Renal cortex interstitium (tissue), 15 donors: ENCODE data around the gene CDC25A. TPM values are rescaled to one million over a fixed set of nuclear protein-coding genes. Genes with fewer than 3 reads are reported as not detected.
"Not testable (repeated sequence)": the region's sequence is repeated elsewhere in the genome, so short reads cannot be mapped to it uniquely, and the experiment has no call there.

Source experiments
- DNase-seq, 11 donors: peaks; one replicate each; pipeline ENCODE4 v3.0.0-alpha.2; 2013; ENCODE audit warnings: low read depth in 9 of 11, low spot score in 4 of 11; ENCODE audit errors: extremely low read depth in 1 of 11
- long read RNA-seq, 16 experiments: transcript quantifications; one replicate each; lab custom pipeline, GENCODE V29; 2026
- polyA plus RNA-seq, 3 donors: library from polyadenylated mRNA; unstranded; fragments of 120-200 nt; gene quantifications; one replicate each; pipeline ENCODE4 v1.2.1, GENCODE V29; 2013; ENCODE audit not compliant: insufficient read length in 3 of 3

CDC25A gene
- 10 to 100 TPM in 2 of 3 donors, 1 to 10 TPM in 1; 8.2 to 13.7 (median 13.2) TPM for polyA plus RNA-seq
- long read RNA-seq, donor 1, partial matches to known transcripts = 0 of 1 reads
- long read RNA-seq, donor 1, other reads (novel, unspliced or antisense) = 0 of 1 reads
- long read RNA-seq, donor 2, partial matches to known transcripts = 0 of 1 reads
- long read RNA-seq, donor 2, other reads (novel, unspliced or antisense) = 0 of 1 reads
- long read RNA-seq, donor 3, partial matches to known transcripts = 0 of 1 reads
- long read RNA-seq, donor 3, other reads (novel, unspliced or antisense) = 0 of 1 reads
- long read RNA-seq, donor 4, partial matches to known transcripts = 0 of 2 reads
- long read RNA-seq, donor 4, other reads (novel, unspliced or antisense) = 0 of 2 reads
- long read RNA-seq, donor 5 = 0 reads
- long read RNA-seq, donor 6, partial matches to known transcripts = 0 of 2 reads
- long read RNA-seq, donor 6, other reads (novel, unspliced or antisense) = 0 of 2 reads
- long read RNA-seq, donor 7, partial matches to known transcripts = 0 of 3 reads
- long read RNA-seq, donor 7, other reads (novel, unspliced or antisense) = 0 of 3 reads
- long read RNA-seq, donor 8 = 0 reads
- long read RNA-seq, donor 9, partial matches to known transcripts = 0 of 1 reads
- long read RNA-seq, donor 9, other reads (novel, unspliced or antisense) = 0 of 1 reads
- long read RNA-seq, donor 10, partial matches to known transcripts = 0 of 1 reads
- long read RNA-seq, donor 10, other reads (novel, unspliced or antisense) = 0 of 1 reads
- long read RNA-seq, donor 11, partial matches to known transcripts = 0 of 1 reads
- long read RNA-seq, donor 11, other reads (novel, unspliced or antisense) = 0 of 1 reads
- long read RNA-seq, donor 12, partial matches to known transcripts = 0 of 1 reads
- long read RNA-seq, donor 12, other reads (novel, unspliced or antisense) = 0 of 1 reads
- long read RNA-seq, donor 13, partial matches to known transcripts = 0 of 1 reads
- long read RNA-seq, donor 13, other reads (novel, unspliced or antisense) = 0 of 1 reads
- long read RNA-seq, donor 14 = 0 reads
- long read RNA-seq, donor 15 = 0 reads
- long read RNA-seq, donor 16, partial matches to known transcripts = 5 of 7 reads
- long read RNA-seq, donor 16, other reads (novel, unspliced or antisense) = 0 of 7 reads

DNA sequence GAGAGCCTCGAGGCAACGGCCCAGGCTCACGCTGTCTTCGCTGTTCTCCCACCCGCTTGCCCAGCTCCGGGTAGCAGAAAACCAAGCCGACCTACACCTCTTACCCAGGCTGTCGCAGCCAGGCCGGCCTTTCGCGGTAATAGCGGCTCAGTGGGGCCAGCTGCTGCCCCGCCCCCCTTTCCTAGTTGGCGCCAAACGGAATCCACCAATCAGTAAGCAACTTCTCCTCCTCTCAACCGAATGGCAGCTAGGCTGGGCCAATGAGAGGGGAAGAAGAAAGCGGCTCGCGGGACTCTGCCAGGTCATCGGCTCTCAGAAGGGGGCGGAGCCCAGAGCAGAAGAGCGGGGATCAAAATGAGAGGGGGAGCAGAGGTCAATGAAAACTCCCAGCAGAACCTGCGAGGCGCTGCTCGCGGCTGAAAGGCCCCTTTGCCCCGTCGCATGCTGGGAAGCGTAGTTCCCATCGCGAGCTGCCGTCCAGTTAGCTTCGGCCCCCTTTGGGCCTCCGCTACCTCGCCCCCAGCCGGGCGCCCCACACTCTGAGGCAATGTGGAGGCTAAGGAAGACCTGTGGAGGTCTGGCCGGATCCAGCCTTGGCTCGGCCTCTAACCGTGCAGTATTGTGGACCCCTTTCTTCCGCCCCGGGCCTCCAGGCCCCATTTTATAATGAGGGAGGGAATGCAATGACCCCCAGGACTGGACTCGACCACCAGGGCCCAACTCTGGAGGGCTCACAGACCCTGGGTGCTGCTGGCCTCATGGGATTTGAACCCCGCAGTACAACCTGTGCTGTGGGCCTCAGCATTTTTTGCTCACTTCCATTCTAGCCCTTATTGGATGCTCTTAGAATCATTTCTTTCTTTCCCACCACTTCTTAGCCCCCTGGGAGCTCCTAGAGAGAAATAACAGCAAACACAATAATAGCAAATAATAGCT lies at the start of gene CDC25A:
CDC25A (minus strand) TSS at position 152 of the 936 bp plus-strand sequence. CDS start 470 bp downstream, outside the sequence.
- DNase-seq = peak; percentile 95 to 99 (median 99)

GRCh38 chr3:48236531-48236930 lies 48.3 kb upstream of the CDC25A start:
- DNase-seq = no peak

GRCh38 chr3:48233542-48233941 lies 45.3 kb upstream of the CDC25A start:
- no peak for DNase-seq

DNA sequence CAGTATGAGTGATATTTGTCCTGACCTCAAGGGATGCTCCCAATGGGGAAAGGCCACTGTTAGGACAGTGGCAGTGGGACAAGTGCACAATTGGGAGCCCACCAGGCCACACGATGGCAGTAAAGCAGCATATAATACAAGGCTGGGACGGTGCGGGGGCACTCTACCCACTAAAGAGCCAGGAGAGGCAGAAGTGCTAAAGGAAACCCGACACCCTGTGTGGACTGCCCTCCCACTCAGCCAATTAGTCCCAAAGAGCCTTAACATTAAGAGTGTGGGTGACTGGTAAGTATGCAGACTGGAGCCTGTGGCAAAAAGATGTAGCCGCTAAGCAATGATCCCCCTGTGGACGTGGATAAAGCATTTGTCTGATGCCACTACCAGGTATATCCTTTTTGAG lies 44.5 kb upstream of the CDC25A start:
- DNase-seq = peak in 10 of 11 donors; percentile 40 to 72 (median 58)

GRCh38 chr3:48232232-48232631 lies 44.0 kb upstream of the CDC25A start:
- no peak for DNase-seq

GRCh38 chr3:48226939-48227338 lies 38.7 kb upstream of the CDC25A start:
- DNase-seq = no peak

GRCh38 chr3:48225587-48225986 lies 37.4 kb upstream of the CDC25A start:
- no peak for DNase-seq

GRCh38 chr3:48222616-48223513 lies 34.6 kb upstream of the CDC25A start, which contains the start of gene CAMP:
Gene CAMP (plus strand): TSS chr3:48223495. CDS start chr3:48223512, 17 bp downstream.
- no peak for DNase-seq

GRCh38 chr3:48220746-48221145 lies 32.5 kb upstream of the CDC25A start:
- no peak for DNase-seq

- no peak for DNase-seq
These were observed 31.3 kb upstream of the CDC25A start for GRCh38 chr3:48219543-48219942.

GRCh38 chr3:48218537-48218936 lies 30.3 kb upstream of the CDC25A start:
- no peak for DNase-seq

DNA sequence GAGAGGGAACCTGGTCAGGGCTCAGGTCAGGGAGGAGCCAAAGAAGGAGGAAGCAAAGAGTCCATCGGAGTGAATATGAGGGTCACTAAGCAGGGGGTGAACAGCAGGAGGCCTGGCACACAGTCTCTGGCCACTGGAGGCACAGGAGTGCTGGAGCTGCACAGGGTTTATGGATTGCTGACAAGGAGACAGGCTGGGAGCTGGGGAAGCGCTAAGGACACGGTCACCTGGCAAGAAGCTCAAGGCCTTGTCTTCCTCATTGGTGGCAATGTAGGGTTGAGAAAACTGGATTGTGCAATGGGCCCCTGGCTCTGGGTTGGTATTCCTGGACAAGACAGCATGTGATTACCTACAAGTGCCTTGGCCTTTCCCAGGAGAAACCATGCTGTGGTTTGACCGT lies 29.2 kb upstream of the CDC25A start:
- no peak for DNase-seq

DNA sequence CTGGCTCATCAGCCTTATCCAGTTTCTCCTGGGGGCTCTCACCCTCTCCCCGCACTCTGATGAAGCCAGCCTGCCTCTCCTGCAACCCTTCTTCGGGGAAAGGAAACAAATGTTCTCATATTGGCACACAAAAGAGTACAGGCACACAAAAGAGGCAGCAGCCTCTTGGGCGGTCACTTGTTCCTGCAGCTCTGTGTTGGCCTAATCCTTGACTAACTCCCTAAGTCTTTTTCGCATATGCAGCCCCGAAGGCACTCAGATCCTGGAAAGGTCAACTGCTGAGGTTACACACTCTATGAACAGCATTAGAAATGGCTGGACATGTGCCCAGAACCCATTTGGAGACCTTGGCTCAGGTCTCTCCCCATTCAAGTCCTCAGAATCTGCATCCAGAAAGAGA lies 27.7 kb upstream of the CDC25A start:
- no peak for DNase-seq

DNA sequence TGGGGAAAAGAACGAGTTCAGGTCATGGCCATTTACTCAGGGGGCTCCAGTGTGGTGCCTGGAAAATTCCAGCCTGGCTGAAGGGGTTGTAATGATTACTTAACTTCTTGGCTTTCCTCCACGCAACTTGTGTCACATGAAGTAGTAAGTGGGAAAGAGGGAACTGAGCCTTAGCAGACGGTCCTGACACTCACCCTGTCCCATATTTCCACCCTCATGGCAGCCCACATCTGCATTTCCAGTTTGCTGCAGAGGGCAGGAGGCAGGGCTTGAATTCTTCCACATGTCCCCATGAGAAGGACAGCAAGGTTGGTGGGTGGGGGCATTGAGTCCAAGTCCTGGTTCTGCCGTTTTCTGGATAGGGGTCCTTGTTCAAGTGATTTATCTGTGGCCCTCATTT lies 27.2 kb upstream of the CDC25A start:
- peak in 6 of 11 donors; percentile 36 to 71 (median 57) for DNase-seq

DNA sequence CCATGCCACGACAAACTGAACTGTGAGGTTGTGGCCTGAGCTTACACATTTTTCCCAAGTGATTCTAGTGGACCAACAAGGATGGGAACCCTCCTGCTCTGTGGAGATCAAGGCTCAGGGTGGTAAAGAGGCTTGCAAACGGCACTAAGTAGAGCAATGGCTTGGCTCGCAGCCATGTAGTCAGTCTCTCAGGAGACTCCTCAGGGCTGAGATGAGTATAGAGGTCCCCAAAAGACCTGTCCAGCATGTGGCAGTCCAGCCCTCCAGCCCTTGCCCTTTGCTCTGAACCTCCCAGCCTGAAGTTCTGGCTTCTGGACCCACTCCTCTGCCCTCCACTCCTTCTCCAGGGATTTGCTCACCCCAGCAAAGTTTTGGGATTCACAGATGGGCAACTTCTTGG lies 26.8 kb upstream of the CDC25A start:
- no peak for DNase-seq

GRCh38 chr3:48214225-48214624 lies 26.0 kb upstream of the CDC25A start:
- DNase-seq = no peak

- not testable (repeated sequence) for DNase-seq
These were observed 23.6 kb upstream of the CDC25A start for GRCh38 chr3:48211776-48212175.
